AG04450 (cell line): ENCODE measurements around the gene OPCML. TPM values are rescaled to one million over a fixed set of nuclear protein-coding genes. Genes with fewer than 3 reads are reported as not detected.
A peak's percentile ranks its signal among the peaks of the same experiment; 100 is the strongest.

ENCODE experiments used
- CTCF ChIA-PET: fragments of 300-600, 350-600 bp; formaldehyde crosslinking; extraction: SDS; loops from one replicate; lab custom pipeline; 2022; ENCODE audit warnings: antibody characterized with exemption, inconsistent platforms; lab: Charles Lee
- POLR2A ChIA-PET: fragments of 350-600 bp; formaldehyde crosslinking; extraction: SDS; loops from one replicate; lab custom pipeline; 2021; ENCODE audit warnings: antibody characterized with exemption, inconsistent platforms; lab: Yijun Ruan, JAX
- DNase-seq: peaks from one replicate; pipeline ENCODE4 v3.0.0-alpha.2; 2011; ENCODE audit warnings: low read depth, low spot score
- H3K27ac ChIP-seq: one replicate; pipeline ENCODE4 v1.5.1; 2012; ENCODE audit warnings: low read depth, low read length, control low read depth
- H3K27me3 ChIP-seq: one replicate; pipeline ENCODE4 v1.6.0; 2012; ENCODE audit warnings: low read length; ENCODE audit not compliant: control insufficient read depth, insufficient read depth
- H3K4me3 ChIP-seq: 2 replicates; pipeline ENCODE4 v1.5.1; 2011; ENCODE audit warnings: mild to moderate bottlenecking, low read depth, low read length, control low read depth
- H3K9me3 ChIP-seq: 2 replicates; pipeline ENCODE4 v1.5.1; 2012; ENCODE audit warnings: low read length; ENCODE audit not compliant: control insufficient read depth, insufficient read depth
- polyA plus RNA-seq: library from polyadenylated mRNA; depleted of rRNA; stranded (reverse); fragments of >200 nt; gene quantifications from 2 replicates; pipeline ENCODE4 v1.2.3, GENCODE V29; 2011
- TF ChIP-seq, protein P1 (sequence below): IDR thresholded peaks from 2 replicates; pipeline ENCODE4 v1.5.1; 2011; ENCODE audit warnings: low read depth, low read length, control low read depth, inconsistent platforms

Gene OPCML
- polyA plus RNA-seq, 1 experiment, result 1.1 TPM

DNA sequence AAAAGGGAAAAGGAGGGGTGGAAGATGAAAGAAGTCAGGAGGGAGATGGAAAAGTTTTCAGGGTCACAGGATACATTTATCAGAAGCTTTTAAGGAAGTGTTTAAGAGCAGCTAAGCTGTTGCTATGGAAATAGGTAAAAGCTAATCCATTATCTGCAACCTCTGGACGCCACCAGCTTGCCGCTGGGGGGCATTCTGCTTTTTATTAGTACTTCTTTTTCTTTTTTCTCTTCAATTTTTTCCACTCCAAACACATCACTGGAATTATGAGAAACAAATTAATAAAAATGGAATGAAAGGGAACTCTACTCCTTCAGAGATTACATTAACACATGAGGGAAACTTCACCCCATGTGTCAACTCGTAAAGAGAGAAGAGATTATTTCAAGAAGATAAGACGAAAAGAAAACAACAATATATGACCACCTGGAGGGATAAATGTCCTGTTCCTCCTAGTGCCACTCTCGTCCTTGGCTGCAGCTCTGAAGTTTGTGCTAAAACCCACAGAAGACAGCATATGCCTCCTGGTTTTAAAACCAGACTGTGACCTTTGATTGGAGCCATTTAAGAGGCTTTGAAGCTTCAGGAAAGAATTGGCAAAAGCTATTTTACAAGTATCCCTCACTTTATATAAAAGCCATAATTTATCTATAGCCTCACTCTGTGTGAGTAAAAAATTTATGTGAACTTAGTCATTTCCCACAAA lies 972.8 kb downstream of the OPCML start:
- ChIA-PET POLR2A (no interaction called here), CTCF (no interaction called here)
- TF ChIP-seq, protein P1, sequence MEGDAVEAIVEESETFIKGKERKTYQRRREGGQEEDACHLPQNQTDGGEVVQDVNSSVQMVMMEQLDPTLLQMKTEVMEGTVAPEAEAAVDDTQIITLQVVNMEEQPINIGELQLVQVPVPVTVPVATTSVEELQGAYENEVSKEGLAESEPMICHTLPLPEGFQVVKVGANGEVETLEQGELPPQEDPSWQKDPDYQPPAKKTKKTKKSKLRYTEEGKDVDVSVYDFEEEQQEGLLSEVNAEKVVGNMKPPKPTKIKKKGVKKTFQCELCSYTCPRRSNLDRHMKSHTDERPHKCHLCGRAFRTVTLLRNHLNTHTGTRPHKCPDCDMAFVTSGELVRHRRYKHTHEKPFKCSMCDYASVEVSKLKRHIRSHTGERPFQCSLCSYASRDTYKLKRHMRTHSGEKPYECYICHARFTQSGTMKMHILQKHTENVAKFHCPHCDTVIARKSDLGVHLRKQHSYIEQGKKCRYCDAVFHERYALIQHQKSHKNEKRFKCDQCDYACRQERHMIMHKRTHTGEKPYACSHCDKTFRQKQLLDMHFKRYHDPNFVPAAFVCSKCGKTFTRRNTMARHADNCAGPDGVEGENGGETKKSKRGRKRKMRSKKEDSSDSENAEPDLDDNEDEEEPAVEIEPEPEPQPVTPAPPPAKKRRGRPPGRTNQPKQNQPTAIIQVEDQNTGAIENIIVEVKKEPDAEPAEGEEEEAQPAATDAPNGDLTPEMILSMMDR, result 0 out of 2 replicates have a peak, but pooled peaks have one; percentile 15
- no peaks in the 10 kb centered on the region for H3K9me3 ChIP-seq
- no peak overlapping the region for H3K4me3 ChIP-seq
- no peak overlapping the region for H3K27ac ChIP-seq
- H3K27me3 ChIP-seq, result no peaks in the 10 kb centered on the region
- DNase-seq, result no peak

GRCh38 chr11:132556316-132556715 lies 976.0 kb downstream of the OPCML start:
- no peak overlapping the region for H3K27ac ChIP-seq
- H3K4me3 ChIP-seq, result no peak overlapping the region
- no peaks in the 10 kb centered on the region for H3K9me3 ChIP-seq
- ChIA-PET CTCF (no interaction called here), POLR2A (no interaction called here)
- H3K27me3 ChIP-seq, result no peaks in the 10 kb centered on the region
- DNase-seq, result no peak
- TF ChIP-seq, protein P1, result no peak

- Histone ChIP-seq H3K27ac (no peak overlapping the region), H3K27me3 (no peaks in the 10 kb centered on the region), H3K4me3 (no peak overlapping the region), H3K9me3 (no peaks in the 10 kb centered on the region)
- TF ChIP-seq, protein P1, result no peak
- ChIA-PET CTCF (no interaction called here), POLR2A (no interaction called here)
- no peak for DNase-seq
Measured at GRCh38 chr11:132555617-132556016, 976.7 kb downstream of the OPCML start.

GRCh38 chr11:132551016-132551415 lies 981.3 kb downstream of the OPCML start:
- no peak overlapping the region for H3K4me3 ChIP-seq
- no peak overlapping the region for H3K27ac ChIP-seq
- H3K27me3 ChIP-seq, result no peaks in the 10 kb centered on the region
- no peak for DNase-seq
- H3K9me3 ChIP-seq, result no peaks in the 10 kb centered on the region
- CTCF ChIA-PET, result no interaction called here
- TF ChIP-seq, protein P1, result no peak
- POLR2A ChIA-PET, result no interaction called here

GRCh38 chr11:132549561-132549960 lies 982.7 kb downstream of the OPCML start:
- ChIA-PET CTCF (no interaction called here), POLR2A (no interaction called here)
- DNase-seq, result no peak
- Histone ChIP-seq H3K9me3 (no peaks in the 10 kb centered on the region), H3K27me3 (no peaks in the 10 kb centered on the region), H3K4me3 (no peak overlapping the region), H3K27ac (no peak overlapping the region)
- TF ChIP-seq, protein P1, result no peak
